K562 (cell line): ENCODE data around the gene RHBDL3. TPM values are rescaled to one million over a fixed set of nuclear protein-coding genes. Genes with fewer than 3 reads are reported as not detected.

Experiments
- ATF6 ChIP-seq: sonication (generic); formaldehyde crosslinking; IDR thresholded peaks from 2 replicates; pipeline ENCODE4 v1.4.0; 2020; ENCODE audit warnings: mild to moderate bottlenecking, missing genetic modification reagents
- GTF3C2 ChIP-seq: IDR thresholded peaks from 3 replicates; pipeline ENCODE4 v1.6.1; 2011; ENCODE audit warnings: borderline replicate concordance, mild to moderate bottlenecking, moderate library complexity; ENCODE audit not compliant: insufficient read length; ENCODE audit errors: extremely low read depth
- KLF16 ChIP-seq: IDR thresholded peaks from 2 replicates; pipeline ENCODE4 v1.6.1; 2016; ENCODE audit warnings: antibody characterized with exemption
- PCBP1 ChIP-seq: fragments of 200-400 bp; formaldehyde crosslinking; IDR thresholded peaks from 2 replicates; pipeline ENCODE4 v1.6.1; 2018; ENCODE audit warnings: mild to moderate bottlenecking, low read depth, low read length; ENCODE audit not compliant: poor library complexity, severe bottlenecking
- POLR2G ChIP-seq: fragments of 200-400 bp; formaldehyde crosslinking; IDR thresholded peaks from 2 replicates; pipeline ENCODE4 v1.6.1; 2017; ENCODE audit warnings: low read depth, mild to moderate bottlenecking, antibody characterized with exemption, low read length, moderate library complexity
- RREB1 ChIP-seq: fragments of 250-450 bp; sonication (Bioruptor Pico); IDR thresholded peaks from 2 replicates; pipeline ENCODE4 v1.4.0; 2020
- TAF1 ChIP-seq: IDR thresholded peaks from 2 replicates; pipeline ENCODE4 v1.6.1; 2011; ENCODE audit warnings: mild to moderate bottlenecking, low read length, moderate library complexity; ENCODE audit not compliant: insufficient read depth, control insufficient read depth, severe bottlenecking; ENCODE audit errors: extremely low read depth
- ZC3H11A ChIP-seq: IDR thresholded peaks from 2 replicates; pipeline ENCODE4 v1.6.1; 2012; ENCODE audit warnings: low read depth, low read length, improper control_type of control experiment
- ZNF146 ChIP-seq: IDR thresholded peaks from one replicate; pipeline ENCODE4 v1.6.1; 2018; ENCODE audit warnings: missing compliant biosample characterization; ENCODE audit not compliant: unreplicated experiment
- ZNF23 ChIP-seq: fragments of 250-450 bp; sonication (Bioruptor Pico); IDR thresholded peaks from 2 replicates; pipeline ENCODE4 v1.4.0; 2020; ENCODE audit warnings: mild to moderate bottlenecking
- ZNF282 ChIP-seq: sonication (generic); formaldehyde crosslinking; IDR thresholded peaks from 2 replicates; pipeline ENCODE4 v1.8.1; 2023; ENCODE audit warnings: missing genetic modification reagents
- ZNF398 ChIP-seq: fragments of 250-450 bp; sonication (Bioruptor Pico); IDR thresholded peaks from 2 replicates; pipeline ENCODE4 v1.8.0; 2021; ENCODE audit warnings: moderate library complexity, mild to moderate bottlenecking, inconsistent platforms
- polyA plus RNA-seq, 8 experiments: library from polyadenylated mRNA; depleted of rRNA in 4 of 8; stranded (reverse) in 5 of 8; unstranded in 3 of 8; fragments of >200 nt; fragmentation: Nextera tagmentation in 2 of 8; fragmentation: Illumina TruSeq in 1 of 8; extraction: Ambion mirVana in 2 of 8; extraction: Trizol in 1 of 8; gene quantifications; 2 replicates each; pipeline versions ENCODE4 v1.2.1 to v1.2.3, GENCODE V29; 2011 to 2014; ENCODE audit warnings: inconsistent platforms in 1 of 8, missing spikeins in 1 of 8
- total RNA-seq, 7 experiments: library from RNA; depleted of rRNA in 6 of 7; stranded (reverse); fragments of >200 nt in 6 of 7; fragmentation: Illumina TruSeq in 2 of 7; extraction: Trizol in 2 of 7; gene quantifications; 2 replicates each; pipeline versions ENCODE4 v1.2.1 to v1.2.3, GENCODE V29; 2011 to 2021; ENCODE audit warnings: low replicate concordance in 1 of 7

Gene RHBDL3
- total and polyA plus RNA-seq, 9 of the 15 experiments (the other 6 are each of a cell fraction or from before 2014, with no cell fraction given): 0.06 to 0.31 (median 0.09) TPM; not detected in 4

GRCh38 chr17:32341857-32342602, 76.4 kb downstream of the RHBDL3 start, which contains the start of gene C17orf75 (continued):
- TF ChIP-seq GTF3C2 (no peak), ZNF23 (CRISPR knock-in tag) (no peak), TAF1 (peak; percentile 97), RREB1 (CRISPR knock-in tag) (peak; percentile 94), POLR2G (peak; percentile 89), KLF16 (no peak), ZNF282 (CRISPR knock-in tag) (no peak), PCBP1 (no peak), ZNF398 (CRISPR knock-in tag) (no peak), ZNF146 (no peak), ATF6 (CRISPR knock-in tag) (no peak), ZC3H11A (peak; percentile 85; the same call in 1 of the 2 replicates)
